Mesodermal cell (in vitro differentiated cells): ENCODE data around the gene GLUL.
"Not testable (repeated sequence)": the region's sequence is repeated elsewhere in the genome, so short reads cannot be mapped to it uniquely, and the experiment has no call there.

Experiments used
- H3K27ac ChIP-seq: 2 replicates; pipeline ENCODE4 v1.7.0; 2013; ENCODE audit warnings: mild to moderate bottlenecking, low read depth, low read length, moderate library complexity; ENCODE audit not compliant: severe bottlenecking
- H3K36me3 ChIP-seq: 2 replicates; pipeline ENCODE4 v1.7.1; 2013; ENCODE audit warnings: mild to moderate bottlenecking, low read length, moderate library complexity; ENCODE audit not compliant: control insufficient read depth, insufficient read depth
- H3K4me1 ChIP-seq: one replicate; pipeline ENCODE4 v1.7.1; 2013; ENCODE audit warnings: mild to moderate bottlenecking, low read length; ENCODE audit not compliant: insufficient read depth, control insufficient read depth, poor library complexity, severe bottlenecking
- H3K4me3 ChIP-seq: 2 replicates; pipeline ENCODE4 v1.7.0; 2013; ENCODE audit warnings: low read length, control low read depth, mild to moderate bottlenecking; ENCODE audit not compliant: insufficient read depth, poor library complexity, severe bottlenecking; ENCODE audit errors: extremely low read depth
- H3K9me3 ChIP-seq: 2 replicates; pipeline ENCODE4 v1.7.1; 2013; ENCODE audit warnings: mild to moderate bottlenecking, low read length, moderate library complexity; ENCODE audit not compliant: control insufficient read depth
- WGBS, 2 experiments: methylation state at CpG; one replicate each; pipeline ENCODE4 v1.1.5; 2013; ENCODE audit warnings: missing lambda C conversion rate in 2 of 2; ENCODE audit not compliant: insufficient coverage in 2 of 2; 5-methylcytosine and 5-hydroxymethylcytosine counted together

GLUL gene

DNA sequence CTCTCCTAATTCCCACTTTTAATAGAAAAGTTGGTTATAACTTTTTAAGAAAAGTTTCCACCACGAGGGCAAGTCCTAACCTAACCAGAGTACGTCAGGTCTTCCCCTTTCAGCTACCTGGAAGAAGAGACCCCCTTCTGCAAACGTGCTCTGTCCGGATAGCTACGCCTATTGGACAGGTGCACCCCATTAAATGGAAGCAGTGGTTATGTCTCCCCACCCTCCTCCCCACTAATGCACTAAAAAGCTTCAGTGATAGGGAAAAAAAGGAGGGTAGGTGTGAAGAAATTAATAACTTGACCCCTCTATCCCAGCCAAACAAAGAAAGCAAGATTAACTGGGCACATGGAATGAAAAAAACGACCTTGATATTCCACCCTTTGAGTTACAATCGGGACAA, 7.7 kb downstream of the GLUL start:
- no peak overlapping the region for H3K27ac ChIP-seq
- WGBS, 2 experiments = 92 to 100% methylated on average over 2 to 4 of the region's 7 CpGs
- no peaks in the 10 kb centered on the region for H3K9me3 ChIP-seq
- no peak overlapping the region for H3K4me3 ChIP-seq
- H3K4me1 ChIP-seq = peaks cover 10% of the 10 kb centered on the region
- H3K36me3 ChIP-seq = peaks cover 75% of the 10 kb centered on the region

DNA sequence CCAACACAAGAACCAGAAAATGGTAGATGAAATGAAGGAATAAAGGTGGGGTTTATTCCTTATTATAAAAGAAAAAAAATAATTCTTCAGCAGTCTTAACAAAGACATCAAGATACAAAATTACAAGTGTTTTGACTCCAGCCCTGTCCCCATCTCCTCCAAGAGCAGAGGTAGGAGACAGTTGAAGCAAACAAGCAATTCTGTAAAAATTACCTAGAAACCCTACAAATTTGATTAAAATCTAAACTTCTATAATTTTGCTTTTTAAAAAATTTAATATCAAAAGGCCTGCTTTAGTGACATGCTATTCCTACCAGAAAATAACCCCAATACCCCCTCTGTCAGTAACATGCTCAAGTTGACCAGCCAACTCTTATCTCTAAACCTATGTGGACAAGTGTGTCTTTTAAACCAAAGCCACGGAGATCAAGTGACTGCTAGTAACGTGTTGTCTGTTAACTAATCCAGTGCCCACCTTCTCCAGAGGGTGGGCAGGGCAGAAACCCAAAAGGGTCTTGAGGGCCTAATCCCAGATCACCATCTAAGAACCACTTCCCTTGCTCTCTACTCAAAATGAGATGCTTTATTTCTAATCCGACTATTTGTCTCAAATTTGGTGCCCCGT, 8.4 kb downstream of the GLUL start:
- Histone ChIP-seq H3K36me3 (peaks cover 67% of the 10 kb centered on the region), H3K9me3 (no peaks in the 10 kb centered on the region), H3K4me3 (no peak overlapping the region), H3K4me1 (peaks cover 4% of the 10 kb centered on the region), H3K27ac (no peak overlapping the region)
- 80 to 89% methylated on average over 2 of the region's 4 CpGs for WGBS, 2 experiments

DNA sequence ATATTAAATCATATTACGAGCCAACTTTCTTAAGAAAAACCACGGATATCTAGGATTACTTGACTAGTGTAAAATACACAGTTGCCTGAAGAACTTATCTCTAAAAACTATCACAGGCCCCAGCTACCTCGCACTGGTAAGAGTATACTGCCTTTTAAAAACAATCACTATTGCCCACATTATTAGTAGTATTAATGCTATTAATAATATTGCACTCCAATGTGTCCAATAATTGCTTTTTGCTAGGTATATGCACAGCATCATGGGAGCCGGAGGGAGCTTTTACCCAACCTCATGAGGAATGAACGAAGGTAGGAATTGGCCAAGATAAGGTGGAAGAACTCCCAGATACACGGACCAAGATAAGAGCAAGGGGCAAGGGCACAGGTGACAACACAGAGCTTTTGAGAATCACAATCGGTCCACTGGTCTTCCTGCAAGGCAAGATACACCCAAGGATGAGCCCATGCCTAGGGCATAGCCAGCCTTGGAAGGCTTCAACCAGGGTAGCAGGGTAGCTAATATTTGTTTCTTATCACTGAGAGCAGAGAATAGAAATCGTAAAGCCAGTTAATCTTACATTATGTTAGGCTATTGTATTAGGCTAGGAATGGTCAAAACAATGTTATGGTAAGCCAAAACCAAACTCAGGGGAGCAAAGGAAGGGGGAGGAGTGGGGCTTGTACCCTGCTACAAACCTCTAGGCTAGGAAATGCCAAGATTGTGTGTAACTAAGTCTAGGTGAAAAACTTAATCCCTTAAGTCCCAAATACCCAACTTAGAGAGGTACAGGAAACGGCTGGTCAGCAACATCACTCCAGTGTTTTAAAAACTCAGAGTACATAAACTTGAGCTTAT, 9.4 kb downstream of the GLUL start:
- no peaks in the 10 kb centered on the region for H3K9me3 ChIP-seq

DNA sequence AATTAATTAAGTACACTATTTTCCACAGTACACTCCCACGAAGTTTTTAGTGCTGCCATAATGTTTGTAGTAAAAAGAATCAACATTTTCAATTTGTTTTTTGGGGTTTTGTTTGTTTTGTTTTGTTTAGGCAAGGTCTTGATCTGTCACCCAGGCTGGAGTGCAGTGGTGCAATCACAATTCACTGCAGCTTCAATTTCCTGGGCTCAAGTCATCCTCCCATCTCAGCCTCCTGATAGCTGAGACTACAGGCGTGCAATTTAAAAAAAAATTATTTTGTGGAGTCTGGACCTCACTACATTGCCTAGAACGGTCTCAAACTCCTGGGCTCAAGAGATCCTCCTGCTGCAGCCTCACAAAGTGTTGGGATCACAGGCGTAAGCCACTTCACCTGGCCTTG, 11.4 kb downstream of the GLUL start:
- peaks cover 38% of the 10 kb centered on the region for H3K36me3 ChIP-seq
- H3K4me1 ChIP-seq = peaks cover 7% of the 10 kb centered on the region
- no peak overlapping the region for H3K4me3 ChIP-seq
- no peaks in the 10 kb centered on the region for H3K9me3 ChIP-seq
- WGBS, 2 experiments = 81 to 90% methylated on average over 2 to 3 of the region's 4 CpGs
- no peak overlapping the region for H3K27ac ChIP-seq

More for the DNA sequence above, 9.4 kb downstream of the GLUL start:
- no peak overlapping the region for H3K4me3 ChIP-seq
- H3K27ac ChIP-seq = peak overlapping the region; percentile 30
- peaks cover 6% of the 10 kb centered on the region for H3K4me1 ChIP-seq
- WGBS, 2 experiments = 98% methylated on average over 4 to 5 of the region's 9 CpGs
- H3K36me3 ChIP-seq = peaks cover 58% of the 10 kb centered on the region

DNA sequence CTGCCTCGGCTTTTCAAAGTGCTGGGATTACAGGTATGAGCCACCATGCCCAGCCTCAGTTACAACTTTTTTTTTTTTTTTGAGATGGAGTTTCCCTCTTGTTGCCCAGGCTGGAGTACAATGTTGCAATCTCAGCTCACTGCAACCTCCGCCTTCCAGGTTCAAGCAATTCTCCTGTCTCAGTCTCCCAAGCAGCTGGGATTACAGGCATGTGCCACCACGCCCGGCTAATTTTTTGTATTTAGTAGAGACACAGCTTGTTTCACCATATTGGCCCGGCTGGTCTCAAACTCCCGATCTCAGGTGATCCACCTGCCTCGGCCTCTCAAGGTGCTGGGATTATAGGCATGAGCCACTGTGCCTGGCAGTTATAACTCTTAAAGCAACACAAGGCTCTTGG, 11.8 kb downstream of the GLUL start:
- H3K27ac ChIP-seq, H3K4me1 ChIP-seq: not testable (repeated sequence)
- 89 to 94% methylated on average over 4 to 5 of the region's 7 CpGs for WGBS, 2 experiments

DNA sequence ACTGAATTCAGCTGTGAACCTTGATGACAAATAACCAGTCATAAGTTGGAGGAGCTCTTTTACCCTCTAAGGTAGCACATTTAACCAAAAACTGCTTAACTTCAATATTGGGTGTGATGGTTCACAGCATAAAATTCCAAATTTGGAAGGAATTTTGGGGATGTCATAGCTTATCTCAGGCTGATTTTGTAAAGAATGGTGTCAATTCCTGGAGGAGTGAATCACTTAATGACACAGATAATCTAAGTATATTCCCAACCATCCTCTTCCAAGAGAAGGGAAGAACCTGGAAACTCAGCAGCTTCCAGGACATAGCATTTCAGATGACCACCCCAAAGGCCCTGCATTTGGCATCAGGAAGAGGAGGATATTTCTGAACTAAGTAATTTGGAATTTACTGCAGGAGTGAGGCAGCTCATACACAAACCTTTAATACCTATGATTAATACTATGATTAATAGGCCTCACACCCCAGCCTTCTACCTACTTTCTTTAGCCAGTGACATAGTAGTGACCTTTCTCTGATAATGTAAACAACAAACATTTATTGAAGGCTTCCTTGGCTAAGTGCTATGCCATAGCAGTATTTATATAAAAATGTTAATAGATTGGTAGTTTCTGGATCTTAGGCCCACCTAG, 14.5 kb downstream of the GLUL start:
- H3K27ac ChIP-seq = no peak overlapping the region

More for the DNA sequence above, 11.8 kb downstream of the GLUL start:
- not testable (repeated sequence) for H3K9me3 ChIP-seq, H3K4me3 ChIP-seq
- H3K36me3 ChIP-seq = peaks cover 34% of the 10 kb centered on the region

DNA sequence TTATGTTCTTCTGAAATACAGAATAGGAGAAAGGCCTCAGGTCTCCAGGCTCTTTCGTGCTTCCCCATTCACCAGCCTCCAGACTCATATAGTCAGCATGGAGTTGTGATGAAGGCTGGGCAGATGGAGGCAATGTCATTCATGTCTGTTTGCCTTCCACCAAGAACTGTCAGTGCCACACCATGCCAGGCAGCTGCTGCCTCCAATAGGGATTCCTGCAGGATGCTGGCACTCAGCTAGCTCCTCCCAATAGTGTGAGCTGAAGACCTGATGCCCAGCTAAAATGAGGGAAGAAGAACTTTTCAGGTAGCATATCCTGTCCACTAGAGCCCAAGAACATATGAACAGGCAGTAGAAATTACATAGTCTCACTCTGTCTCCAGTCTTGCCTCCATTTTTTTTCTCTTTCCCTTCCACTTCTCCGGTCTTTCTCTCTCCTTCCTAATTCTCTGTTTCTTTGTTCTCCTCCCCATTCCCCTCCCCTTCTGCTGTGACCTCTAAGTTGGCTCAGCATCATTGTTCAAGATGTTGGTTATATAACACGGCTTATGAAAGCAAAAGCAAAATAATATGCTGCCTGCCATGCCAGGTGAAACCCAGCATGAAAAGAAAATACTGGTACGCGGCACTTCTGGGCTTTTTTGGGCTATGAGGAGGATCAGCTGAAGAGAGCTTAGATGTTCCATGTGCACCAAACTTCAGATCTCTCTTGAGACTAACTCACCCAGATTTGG, 17.3 kb downstream of the GLUL start:
- Histone ChIP-seq H3K4me1 (peaks cover 4% of the 10 kb centered on the region), H3K4me3 (no peak overlapping the region), H3K9me3 (no peaks in the 10 kb centered on the region), H3K27ac (no peak overlapping the region), H3K36me3 (no peaks in the 10 kb centered on the region)
- 92 to 97% methylated on average over 4 to 5 of the region's 5 CpGs for WGBS, 2 experiments

More for the DNA sequence above, 14.5 kb downstream of the GLUL start:
- H3K4me1 ChIP-seq = peaks cover 4% of the 10 kb centered on the region
- H3K9me3 ChIP-seq = no peaks in the 10 kb centered on the region
- H3K4me3 ChIP-seq = no peak overlapping the region
- peaks cover 7% of the 10 kb centered on the region for H3K36me3 ChIP-seq

DNA sequence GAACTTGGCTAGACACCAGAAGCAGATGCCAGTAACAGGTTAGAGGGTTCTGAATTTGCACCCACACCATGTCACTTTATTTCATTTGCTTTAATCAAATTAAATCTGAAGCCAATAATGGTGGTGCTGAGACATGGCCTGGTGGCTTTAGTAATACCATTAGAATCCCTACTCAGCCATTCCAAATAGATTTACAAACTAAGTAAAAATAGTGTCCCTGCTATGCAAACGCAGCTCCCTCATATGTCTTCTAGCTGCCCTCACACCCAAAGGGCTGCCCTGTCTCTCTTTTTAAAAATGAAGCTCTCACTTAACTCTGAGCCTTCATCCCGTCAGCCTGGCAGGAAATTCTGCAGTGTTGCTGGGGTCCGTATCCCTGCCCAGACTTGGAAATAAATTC, 21.1 kb downstream of the GLUL start:
- no peaks in the 10 kb centered on the region for H3K9me3 ChIP-seq
- H3K27ac ChIP-seq = no peak overlapping the region
- H3K4me3 ChIP-seq = no peak overlapping the region
- no peaks in the 10 kb centered on the region for H3K4me1 ChIP-seq
- H3K36me3 ChIP-seq = no peaks in the 10 kb centered on the region
- WGBS, 2 experiments = 70 to 87% methylated on average over 3 of the region's 3 CpGs

DNA sequence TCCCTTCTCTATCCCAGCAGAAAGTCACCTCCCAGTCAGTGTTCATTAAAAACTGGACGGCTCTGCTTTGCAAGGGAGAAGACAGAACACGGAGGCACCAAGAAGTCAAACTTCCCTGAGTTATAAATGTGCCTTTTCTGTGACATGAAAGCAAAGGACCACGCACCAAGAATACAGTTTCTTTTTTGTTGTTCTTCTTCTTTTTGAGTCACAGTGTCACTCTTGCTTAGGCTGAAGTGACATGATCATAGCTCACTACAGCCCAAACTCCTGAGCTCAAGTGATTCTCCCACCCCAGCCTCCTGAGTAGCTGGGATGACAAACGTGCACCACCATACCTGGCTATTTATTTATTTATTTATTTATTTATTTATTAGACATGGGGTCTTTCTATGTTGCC, 22.7 kb downstream of the GLUL start:
- H3K9me3 ChIP-seq = no peaks in the 10 kb centered on the region
- H3K36me3 ChIP-seq = no peaks in the 10 kb centered on the region
- WGBS, 2 experiments = 97% methylated on average over 3 of the region's 4 CpGs; no CpG with 5 or more reads in 1 of the 2 experiments
- H3K4me1 ChIP-seq = no peaks in the 10 kb centered on the region
- H3K4me3 ChIP-seq = no peak overlapping the region
- no peak overlapping the region for H3K27ac ChIP-seq

DNA sequence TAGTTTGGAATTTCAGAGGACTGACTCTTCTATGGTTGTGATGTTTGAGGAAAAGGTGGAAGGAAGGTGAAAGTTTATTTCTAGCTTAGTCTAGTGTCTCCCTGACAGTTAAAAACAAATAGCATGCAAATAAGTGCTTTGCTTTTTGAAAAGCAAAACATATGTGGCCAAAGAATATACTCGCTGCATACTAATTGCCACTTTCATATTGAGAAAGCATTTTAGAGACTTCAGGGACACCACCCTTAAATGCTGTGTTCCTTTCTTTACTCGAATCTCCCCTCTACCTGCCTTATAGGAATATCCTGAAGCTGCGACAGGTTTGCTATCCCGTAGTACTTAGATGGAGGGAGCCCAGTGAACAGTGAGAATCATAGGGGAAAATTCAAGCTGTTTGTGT, 23.2 kb downstream of the GLUL start:
- no peaks in the 10 kb centered on the region for H3K9me3 ChIP-seq
- no peaks in the 10 kb centered on the region for H3K36me3 ChIP-seq
- no peak overlapping the region for H3K27ac ChIP-seq
- no peak overlapping the region for H3K4me3 ChIP-seq
- H3K4me1 ChIP-seq = no peaks in the 10 kb centered on the region
- 86% methylated on average over 1 of the region's 4 CpGs; no CpG with 5 or more reads in 1 of the 2 experiments for WGBS, 2 experiments
